ENCODE measurements around the gene UCK2.

UCK2 gene

GRCh38 chr1:165954940-165955339 is 127.5 kb downstream of the UCK2 start:
- Histone ChIP-seq H3K9me2 (ENCODE audit: low read depth, low read length) (no peaks in the 10 kb centered on the region), H3K27ac (ENCODE audit: low read depth, low read length, poor library complexity, severe bottlenecking) (no peak overlapping the region), H3K9me3 (ENCODE audit: low read length) (no peaks in the 10 kb centered on the region), H4K20me1 (ENCODE audit: insufficient read depth, low read length) (no peaks in the 10 kb centered on the region), H3K27me3 (ENCODE audit: insufficient read depth, low read length) (no peaks in the 10 kb centered on the region), H3K4me2 (ENCODE audit: low read length) (no peak overlapping the region), H3K9ac (ENCODE audit: low read length) (no peak overlapping the region), H2AFZ (ENCODE audit: low read length) (no peak overlapping the region), H3K79me2 (ENCODE audit: insufficient read depth, low read length) (no peaks in the 10 kb centered on the region), H3K4me1 (ENCODE audit: insufficient read depth, low read length, severe bottlenecking) (no peaks in the 10 kb centered on the region), H3F3A (ENCODE audit: insufficient read depth, low read length) (no peaks in the 10 kb centered on the region), H3K36me3 (ENCODE audit: insufficient read depth, low read length) (no peaks in the 10 kb centered on the region), H3K4me3 (ENCODE audit: low read depth, low read length, poor library complexity, severe bottlenecking) (no peak overlapping the region)
- TF ChIP-seq, protein P1, sequence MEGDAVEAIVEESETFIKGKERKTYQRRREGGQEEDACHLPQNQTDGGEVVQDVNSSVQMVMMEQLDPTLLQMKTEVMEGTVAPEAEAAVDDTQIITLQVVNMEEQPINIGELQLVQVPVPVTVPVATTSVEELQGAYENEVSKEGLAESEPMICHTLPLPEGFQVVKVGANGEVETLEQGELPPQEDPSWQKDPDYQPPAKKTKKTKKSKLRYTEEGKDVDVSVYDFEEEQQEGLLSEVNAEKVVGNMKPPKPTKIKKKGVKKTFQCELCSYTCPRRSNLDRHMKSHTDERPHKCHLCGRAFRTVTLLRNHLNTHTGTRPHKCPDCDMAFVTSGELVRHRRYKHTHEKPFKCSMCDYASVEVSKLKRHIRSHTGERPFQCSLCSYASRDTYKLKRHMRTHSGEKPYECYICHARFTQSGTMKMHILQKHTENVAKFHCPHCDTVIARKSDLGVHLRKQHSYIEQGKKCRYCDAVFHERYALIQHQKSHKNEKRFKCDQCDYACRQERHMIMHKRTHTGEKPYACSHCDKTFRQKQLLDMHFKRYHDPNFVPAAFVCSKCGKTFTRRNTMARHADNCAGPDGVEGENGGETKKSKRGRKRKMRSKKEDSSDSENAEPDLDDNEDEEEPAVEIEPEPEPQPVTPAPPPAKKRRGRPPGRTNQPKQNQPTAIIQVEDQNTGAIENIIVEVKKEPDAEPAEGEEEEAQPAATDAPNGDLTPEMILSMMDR (IDR thresholded peaks at IDR 0.05; ENCODE audit: low read length) = no peak
- no peak for TF ChIP-seq EZH2 (IDR thresholded peaks at IDR 0.05; ENCODE audit: borderline replicate concordance, low read length)

DNA sequence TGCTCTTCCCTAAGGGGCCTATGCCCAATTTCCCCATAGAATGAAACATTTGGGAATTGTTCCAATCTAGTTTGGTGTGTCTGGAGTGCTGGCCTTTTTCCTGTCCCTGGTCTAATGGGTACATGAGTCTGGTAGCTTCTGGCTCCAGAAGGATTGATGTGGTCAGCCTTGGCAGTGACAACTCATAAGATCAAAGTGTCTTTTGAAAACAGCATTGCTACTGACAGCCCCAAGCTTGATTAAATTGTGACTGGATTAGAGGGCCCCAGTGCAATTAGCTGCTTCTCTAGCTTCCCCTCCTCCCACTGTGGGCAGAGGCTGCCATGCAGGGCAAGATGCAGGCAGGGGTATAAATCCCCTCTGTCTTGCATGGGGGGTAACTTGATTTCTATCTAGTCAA is 130.9 kb downstream of the UCK2 start:
- Histone ChIP-seq H3K4me3 (ENCODE audit: low read depth, low read length, poor library complexity, severe bottlenecking) (no peak overlapping the region), H3K27me3 (ENCODE audit: insufficient read depth, low read length) (no peaks in the 10 kb centered on the region), H3K36me3 (ENCODE audit: insufficient read depth, low read length) (no peaks in the 10 kb centered on the region), H3K9me3 (ENCODE audit: low read length) (no peaks in the 10 kb centered on the region), H2AFZ (ENCODE audit: low read length) (no peak overlapping the region), H4K20me1 (ENCODE audit: insufficient read depth, low read length) (no peaks in the 10 kb centered on the region), H3K27ac (ENCODE audit: low read depth, low read length, poor library complexity, severe bottlenecking) (no peak overlapping the region), H3K79me2 (ENCODE audit: insufficient read depth, low read length) (no peaks in the 10 kb centered on the region), H3K9me2 (ENCODE audit: low read depth, low read length) (no peaks in the 10 kb centered on the region), H3K4me1 (ENCODE audit: insufficient read depth, low read length, severe bottlenecking) (no peaks in the 10 kb centered on the region), H3F3A (ENCODE audit: insufficient read depth, low read length) (no peaks in the 10 kb centered on the region), H3K9ac (ENCODE audit: low read length) (no peak overlapping the region), H3K4me2 (ENCODE audit: low read length) (no peak overlapping the region)
- no peak for TF ChIP-seq EZH2 (IDR thresholded peaks at IDR 0.05; ENCODE audit: borderline replicate concordance, low read length)
- TF ChIP-seq, protein P1 (IDR thresholded peaks at IDR 0.05; ENCODE audit: low read length) = no peak

- H3K79me2 ChIP-seq (ENCODE audit: insufficient read depth, low read length) = no peaks in the 10 kb centered on the region
- H3K4me1 ChIP-seq (ENCODE audit: insufficient read depth, low read length, severe bottlenecking) = no peaks in the 10 kb centered on the region
- H3F3A ChIP-seq (ENCODE audit: insufficient read depth, low read length) = no peaks in the 10 kb centered on the region
- no peaks in the 10 kb centered on the region for H3K9me2 ChIP-seq (ENCODE audit: low read depth, low read length)
- no peaks in the 10 kb centered on the region for H4K20me1 ChIP-seq (ENCODE audit: insufficient read depth, low read length)
- H3K4me3 ChIP-seq (ENCODE audit: low read depth, low read length, poor library complexity, severe bottlenecking) = no peak overlapping the region
- no peak overlapping the region for H3K27ac ChIP-seq (ENCODE audit: low read depth, low read length, poor library complexity, severe bottlenecking)
- H3K4me2 ChIP-seq (ENCODE audit: low read length) = no peak overlapping the region
- H3K36me3 ChIP-seq (ENCODE audit: insufficient read depth, low read length) = no peaks in the 10 kb centered on the region
- H3K9me3 ChIP-seq (ENCODE audit: low read length) = no peaks in the 10 kb centered on the region
- H3K9ac ChIP-seq (ENCODE audit: low read length) = no peak overlapping the region
- H2AFZ ChIP-seq (ENCODE audit: low read length) = no peak overlapping the region
- H3K27me3 ChIP-seq (ENCODE audit: insufficient read depth, low read length) = no peaks in the 10 kb centered on the region
- TF ChIP-seq, protein P1 (IDR thresholded peaks at IDR 0.05; ENCODE audit: low read length) = no peak
- TF ChIP-seq EZH2 (IDR thresholded peaks at IDR 0.05; ENCODE audit: borderline replicate concordance, low read length) = no peak
Observed at GRCh38 chr1:165960136-165960535, 132.7 kb downstream of the UCK2 start.
